Occipital lobe (tissue), 2 donors: ENCODE results near the gene BEST3. TPM values are rescaled to one million over a fixed set of nuclear protein-coding genes. Genes with fewer than 3 reads are reported as not detected.
"Not testable (repeated sequence)": the region's sequence is repeated elsewhere in the genome, so short reads cannot be mapped to it uniquely, and the experiment has no call there.

Experiments
- DNase-seq: peaks from one replicate; lab custom pipeline; 2025; lab: John Stamatoyannopoulos, UW
- total RNA-seq: library from RNA; depleted of rRNA; stranded (reverse); fragments of >200 nt; gene quantifications from one replicate; pipeline ENCODE4 v1.2.3, GENCODE V29; 2014

The BEST3 gene
- total RNA-seq, 1 donor from 2014 or later: 0.78 TPM

DNA sequence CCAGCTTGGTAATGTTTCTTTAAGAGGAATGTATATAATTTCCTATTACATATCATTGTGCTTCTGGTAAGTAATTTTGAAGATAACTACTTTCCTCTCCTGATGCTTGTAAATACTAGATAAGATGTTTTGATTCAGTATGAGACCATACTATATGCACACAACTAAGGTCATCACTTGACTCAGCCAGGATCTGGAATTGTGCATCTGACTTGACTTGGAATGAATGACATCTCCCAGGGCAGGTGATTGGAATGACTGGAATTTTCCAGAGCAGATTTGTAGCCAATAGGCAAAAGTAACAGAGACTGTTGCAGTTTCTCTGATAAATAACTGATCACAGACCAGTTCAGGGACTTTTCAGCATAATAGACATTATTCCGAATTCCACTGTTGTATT, 11.1 kb downstream of the BEST3 start:
- DNase-seq: no peak

DNA sequence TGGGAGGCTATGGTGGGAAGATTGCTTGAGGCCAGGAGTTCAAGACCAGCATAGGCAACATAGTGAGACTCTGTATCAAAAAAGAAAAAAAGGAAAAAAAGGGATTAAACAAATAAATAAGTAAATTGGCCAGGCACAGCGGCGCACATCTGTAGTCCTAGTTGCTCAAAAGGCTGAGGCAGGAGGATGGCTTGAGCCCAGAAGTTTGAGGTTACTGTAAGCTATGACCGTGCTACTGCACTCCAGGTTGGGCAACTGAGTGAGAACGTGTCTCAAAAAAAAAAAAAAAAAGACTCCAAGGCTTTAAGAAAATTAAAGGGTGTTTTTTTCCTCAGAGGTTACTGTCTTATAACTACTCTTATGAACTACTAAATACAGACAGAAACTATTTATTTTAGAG, 11.7 kb downstream of the BEST3 start:
- no peak for DNase-seq

DNA sequence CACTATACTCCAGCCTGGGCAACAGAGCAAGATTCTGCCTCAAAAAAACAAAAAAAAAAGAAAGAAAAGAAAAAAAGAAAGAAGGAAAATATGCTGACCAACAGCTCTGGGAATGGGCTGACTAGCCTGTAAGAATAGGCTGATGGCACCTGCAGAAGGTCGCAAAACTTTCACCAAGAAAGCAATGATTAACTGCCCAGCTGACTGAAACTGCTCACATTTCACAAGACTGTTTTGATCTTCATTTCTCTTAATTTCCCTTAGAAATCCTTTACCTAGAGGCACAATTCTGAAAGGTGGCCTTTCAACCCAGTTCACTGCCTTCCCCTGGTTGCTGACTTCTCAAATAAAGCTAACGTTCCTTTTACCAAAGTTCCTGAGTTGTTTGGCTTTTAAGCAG, 12.4 kb downstream of the BEST3 start:
- no peak for DNase-seq

DNA sequence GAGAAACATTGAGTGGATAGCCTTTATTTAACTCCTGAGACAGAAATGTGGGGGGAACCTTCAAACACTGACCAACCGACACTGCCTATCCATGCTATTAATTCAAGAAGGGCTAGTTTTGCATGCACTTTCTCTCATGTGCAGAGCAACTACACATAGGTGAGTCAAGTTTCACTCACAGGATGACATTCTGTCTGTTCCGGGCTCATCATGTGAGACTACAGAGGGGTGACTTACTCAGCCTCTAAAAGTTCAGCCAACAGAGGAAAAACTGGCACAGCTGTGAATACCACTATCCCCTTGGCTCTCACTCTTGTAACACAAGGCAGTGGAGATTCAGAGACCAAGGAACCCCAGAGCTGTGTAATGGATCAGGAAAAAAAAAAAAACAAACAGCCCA, 13.3 kb downstream of the BEST3 start:
- DNase-seq: no peak

DNA sequence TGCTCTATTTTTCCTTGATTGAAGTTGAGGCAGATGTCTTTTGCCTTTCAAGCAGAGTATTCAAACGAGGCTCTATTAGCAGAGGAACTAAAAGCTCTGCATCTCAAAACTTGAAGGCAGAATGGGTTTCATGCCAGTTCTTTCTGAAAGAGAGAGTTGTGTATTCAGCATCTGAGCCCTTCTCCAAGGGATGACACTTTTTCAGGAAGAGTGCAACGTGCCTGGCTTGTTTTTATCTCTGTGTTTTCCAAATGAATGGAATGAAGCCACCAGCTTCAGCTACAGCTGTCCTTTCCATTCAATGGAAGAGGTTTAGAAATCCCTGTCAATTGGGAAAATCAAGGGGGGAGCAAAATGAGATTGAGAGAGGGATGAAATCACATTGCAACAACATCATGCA, 14.6 kb downstream of the BEST3 start:
- no peak for DNase-seq

DNA sequence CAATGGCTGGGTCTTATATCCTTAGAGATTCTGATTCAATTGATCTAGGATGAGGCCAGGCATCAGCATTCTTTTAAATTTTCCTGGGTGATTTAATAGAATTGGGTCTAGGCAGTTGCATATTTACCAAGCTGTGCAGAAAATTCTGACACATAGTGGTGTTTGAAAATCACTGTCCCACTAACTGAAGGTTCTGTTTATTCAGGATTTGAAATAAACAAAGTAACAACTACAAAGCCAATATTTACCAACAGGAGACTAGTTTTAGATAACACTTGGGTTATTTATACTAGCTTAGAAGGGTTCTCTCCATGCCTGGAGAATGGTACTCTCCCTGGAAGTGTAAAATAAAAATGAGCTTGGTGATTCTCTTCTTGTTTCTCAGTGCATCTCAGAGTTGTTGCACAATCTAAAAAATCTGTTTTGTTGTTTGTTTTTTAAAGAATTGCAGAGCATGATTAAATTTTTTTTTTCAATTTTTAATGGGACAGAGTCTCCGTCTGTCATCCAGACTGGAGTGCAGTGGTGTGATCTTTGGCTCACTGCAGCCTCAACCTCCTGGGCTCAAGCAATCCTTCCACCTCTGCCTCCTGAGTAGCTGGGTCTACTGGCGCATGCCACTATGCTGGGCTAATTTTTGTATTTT, 16.9 kb downstream of the BEST3 start:
- DNase-seq: no peak

DNA sequence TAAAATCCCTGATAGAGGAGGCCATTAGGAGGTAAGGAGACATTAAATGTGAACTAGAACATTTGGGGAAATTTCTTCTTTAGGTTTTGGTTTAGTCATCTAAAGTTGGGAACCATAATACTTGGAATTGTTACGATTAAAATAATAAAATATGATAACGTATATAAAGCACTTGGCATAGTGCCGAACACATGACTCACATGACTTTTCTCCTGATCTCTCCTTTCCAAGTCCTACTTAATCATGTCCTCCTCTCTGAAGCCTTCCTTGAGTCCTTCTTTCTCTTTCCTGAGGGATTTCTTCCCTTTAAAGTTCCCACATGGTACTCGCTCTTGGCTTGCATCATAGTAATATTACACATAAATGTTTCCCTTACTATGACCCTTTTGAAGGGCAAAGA, 20.0 kb downstream of the BEST3 start:
- DNase-seq: no peak

DNA sequence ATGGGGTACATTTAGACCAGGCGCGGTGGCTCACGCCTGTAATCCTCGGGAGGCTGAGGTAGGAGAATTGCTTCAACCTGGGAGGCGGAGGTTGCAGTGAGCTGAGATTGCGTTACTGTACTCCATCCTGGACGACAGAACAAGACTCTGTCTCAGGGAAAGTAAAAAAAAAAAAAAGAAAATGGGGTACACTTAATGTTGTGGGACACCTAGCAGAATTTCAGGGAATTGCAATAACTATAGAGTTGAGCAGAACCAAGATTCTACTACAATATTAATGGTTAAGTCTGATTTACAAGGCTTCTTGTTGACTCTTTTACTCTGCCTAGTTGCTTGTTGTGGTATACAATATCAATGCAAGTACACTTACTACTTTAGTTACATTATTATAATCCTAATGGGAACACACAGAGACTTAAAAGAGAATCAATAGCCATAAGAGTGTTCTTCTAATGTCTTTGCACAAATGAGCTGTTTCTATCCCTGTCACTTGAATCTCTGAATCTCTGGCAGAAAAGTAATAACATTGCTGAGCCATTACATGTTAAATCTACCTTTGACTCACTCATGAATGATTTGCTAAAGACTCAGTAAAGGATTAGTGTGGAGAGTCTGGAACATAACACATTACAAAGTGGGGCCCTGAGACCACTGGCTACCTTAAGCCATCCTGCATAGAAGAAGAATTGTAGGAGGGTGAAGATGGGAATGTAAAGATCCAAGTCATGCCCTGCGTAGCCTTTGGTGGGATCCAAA, 22.7 kb downstream of the BEST3 start:
- no peak for DNase-seq

DNA sequence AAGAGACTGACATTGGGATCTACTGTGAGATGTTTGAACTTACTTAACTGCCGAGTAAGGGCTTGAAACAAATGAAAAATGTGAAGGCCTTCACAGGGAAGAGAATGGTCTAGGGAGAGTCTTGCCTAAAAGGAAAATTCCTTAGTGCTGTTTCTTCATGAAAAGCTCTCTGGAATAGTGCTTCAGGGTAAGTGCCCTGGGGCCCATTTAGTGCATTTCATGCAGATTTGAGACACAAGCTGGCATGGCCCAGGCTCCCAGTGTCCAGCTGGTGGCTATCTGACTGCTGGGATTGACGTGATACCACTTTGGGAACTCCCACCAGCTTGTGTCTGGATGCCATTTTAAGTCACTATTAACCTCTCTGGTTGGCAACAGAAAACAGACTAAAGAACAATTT, 26.9 kb downstream of the BEST3 start:
- no peak for DNase-seq

DNA sequence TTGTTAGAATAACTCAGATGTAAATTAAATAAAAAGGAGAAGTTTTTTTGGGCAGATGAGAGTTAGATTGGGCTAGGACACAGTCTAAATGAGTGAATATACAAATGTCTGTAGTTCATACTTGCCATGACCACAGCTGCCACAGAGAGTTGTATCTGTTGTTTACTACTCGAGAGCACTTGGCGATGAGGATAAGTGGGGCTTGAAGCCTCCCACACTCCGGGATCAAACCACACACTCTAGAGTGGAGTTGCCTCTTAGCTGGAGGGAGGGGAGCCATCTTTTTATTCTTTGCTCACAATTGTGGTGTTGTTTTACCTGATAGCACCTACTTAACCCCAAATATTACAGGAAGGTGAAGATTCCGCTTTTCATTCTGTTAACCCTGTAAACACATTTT, 27.5 kb downstream of the BEST3 start:
- no peak for DNase-seq

DNA sequence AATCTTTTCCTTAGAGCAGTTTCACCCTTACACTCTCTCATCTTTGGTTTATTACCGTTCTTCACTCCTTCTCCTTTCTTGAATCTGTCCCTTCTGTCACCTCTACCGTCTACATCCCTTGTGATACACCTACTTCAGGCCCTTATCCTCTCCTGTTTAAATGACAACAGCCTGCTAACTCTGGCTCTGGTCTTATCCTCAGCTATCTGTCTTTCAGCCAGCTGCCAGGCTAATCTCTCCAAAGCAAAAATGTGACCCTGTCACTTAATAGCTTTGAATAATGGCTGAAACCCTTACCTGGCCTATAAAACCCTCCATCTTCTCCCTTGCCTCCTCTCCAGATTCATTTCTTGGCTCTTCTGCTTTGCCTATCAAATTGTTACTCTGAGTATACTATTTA, 32.3 kb downstream of the BEST3 start:
- no peak for DNase-seq

DNA sequence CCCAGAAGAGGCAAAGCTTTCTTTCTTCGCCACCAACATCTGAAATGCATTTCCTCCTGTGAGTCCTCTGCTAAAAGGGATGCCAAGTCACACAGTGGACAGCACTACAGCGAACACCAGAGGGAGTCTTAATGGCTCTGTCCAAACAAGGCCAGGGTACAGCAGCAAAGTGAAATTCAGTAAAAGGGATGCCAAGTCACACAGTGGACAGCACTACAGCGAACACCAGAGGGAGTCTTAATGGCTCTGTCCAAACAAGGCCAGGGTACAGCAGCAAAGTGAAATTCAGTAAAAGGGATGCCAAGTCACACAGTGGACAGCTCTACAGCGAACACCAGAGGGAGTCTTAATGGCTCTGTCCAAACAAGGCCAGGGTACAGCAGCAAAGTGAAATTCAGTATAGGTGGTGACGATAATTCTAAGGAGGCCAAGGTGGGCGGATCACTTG, 34.1 kb downstream of the BEST3 start:
- DNase-seq: not testable (repeated sequence)

DNA sequence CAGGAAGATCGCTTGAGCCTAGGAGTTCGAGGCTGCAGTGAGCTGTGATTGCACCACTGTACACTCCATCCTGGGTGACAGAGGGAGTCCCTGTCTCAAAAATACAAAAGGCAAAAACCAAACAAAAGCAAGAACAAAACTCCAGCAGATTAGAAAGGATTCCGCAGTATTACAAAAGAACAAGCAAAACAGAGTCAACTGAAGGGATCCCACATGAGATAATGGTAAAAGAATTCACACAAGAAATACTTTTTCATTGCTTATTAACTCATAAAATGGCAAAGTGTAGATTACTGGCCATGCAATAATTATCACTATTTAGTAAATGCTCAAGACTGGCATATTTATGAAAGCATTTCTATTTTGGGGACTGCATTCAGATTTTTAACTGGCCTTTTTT, 35.4 kb downstream of the BEST3 start:
- DNase-seq: no peak

DNA sequence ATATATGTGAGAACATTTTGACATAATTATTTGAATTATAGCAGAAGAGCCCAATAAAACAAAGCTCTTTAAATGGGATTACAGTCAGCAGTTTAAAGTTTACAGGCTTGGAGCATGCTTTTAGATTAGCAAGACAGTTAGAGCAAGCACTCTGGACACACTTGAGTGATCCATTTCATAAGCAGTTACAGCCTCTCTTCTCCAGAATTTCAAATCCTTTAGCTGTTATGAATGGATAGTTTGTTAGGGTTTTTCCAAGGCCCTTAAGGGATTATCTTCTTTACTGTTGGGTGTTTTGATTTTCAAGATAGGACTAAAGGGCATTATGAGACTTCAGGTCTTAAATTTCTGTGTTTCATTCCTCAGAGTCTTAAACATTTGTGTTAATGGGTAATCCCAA, 36.3 kb downstream of the BEST3 start:
- no peak for DNase-seq

DNA sequence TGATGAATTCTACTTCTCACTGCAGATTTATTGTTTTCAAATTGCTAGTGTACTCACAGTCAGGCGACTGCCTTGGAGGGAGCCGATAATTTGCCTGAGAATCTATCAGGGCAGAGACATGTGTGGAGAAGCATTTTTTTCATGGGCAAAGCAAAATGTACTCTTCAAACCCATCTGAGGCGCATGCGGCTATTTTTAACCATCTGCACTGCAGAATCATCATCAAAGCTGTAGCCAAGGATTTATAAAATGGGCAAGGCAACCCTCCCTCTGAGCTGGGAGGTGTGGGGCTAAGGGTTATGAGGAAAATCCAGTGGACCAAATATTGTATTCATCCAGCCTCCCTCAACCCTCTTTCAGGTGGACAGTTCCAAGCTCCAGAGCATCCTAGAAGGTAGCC, 37.7 kb downstream of the BEST3 start:
- no peak for DNase-seq

DNA sequence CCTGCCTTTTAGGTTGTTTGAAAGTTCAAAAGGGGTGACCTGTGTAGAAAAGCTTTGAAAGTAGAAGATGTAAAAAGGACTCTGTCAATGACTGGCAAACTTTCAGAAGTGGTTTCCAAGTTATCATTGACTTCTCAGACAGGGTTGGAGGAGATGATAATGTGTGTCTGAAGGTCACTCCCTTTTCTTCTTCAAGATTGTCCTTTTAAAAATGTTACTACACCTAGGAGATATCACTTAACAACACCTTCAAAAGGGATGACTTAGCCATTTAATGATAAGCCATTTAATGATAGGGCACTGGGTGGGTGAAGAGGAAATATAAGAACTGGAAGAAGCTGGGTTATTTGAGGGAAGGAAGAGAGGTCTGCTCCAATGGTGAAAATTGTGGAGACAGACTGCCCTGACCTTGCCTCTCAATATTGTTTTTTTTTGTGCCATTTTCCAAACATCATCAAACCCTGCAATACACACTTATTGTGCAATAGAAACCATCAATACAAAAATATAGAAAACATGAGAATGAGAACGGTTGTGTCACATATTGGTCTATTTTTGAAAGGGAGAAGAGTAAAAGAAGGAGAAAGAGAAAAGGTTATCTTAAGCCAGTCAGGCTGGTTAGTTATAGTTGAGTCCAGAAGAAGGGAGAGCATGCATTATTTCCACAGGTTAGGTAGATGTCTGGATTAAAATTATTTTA, 38.8 kb downstream of the BEST3 start:
- DNase-seq: no peak

DNA sequence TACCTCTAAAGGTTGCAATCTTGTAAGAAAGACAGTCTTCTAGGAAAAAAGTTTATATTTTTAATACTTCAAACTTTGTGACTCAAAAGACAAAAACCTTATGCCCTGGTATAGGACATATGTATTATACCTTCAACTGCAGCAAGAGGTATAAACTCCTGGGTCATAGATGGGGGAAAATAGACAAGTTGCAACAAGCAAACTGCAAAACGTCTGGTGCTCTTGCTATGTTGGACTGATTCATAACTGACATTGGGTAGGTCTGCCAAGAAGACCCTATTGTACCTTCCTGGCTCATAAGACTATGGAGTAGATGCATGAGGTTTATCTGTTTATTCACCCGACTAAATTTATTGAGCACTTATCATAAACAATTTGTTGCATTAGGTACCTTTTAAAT, 40.9 kb downstream of the BEST3 start:
- DNase-seq: no peak

DNA sequence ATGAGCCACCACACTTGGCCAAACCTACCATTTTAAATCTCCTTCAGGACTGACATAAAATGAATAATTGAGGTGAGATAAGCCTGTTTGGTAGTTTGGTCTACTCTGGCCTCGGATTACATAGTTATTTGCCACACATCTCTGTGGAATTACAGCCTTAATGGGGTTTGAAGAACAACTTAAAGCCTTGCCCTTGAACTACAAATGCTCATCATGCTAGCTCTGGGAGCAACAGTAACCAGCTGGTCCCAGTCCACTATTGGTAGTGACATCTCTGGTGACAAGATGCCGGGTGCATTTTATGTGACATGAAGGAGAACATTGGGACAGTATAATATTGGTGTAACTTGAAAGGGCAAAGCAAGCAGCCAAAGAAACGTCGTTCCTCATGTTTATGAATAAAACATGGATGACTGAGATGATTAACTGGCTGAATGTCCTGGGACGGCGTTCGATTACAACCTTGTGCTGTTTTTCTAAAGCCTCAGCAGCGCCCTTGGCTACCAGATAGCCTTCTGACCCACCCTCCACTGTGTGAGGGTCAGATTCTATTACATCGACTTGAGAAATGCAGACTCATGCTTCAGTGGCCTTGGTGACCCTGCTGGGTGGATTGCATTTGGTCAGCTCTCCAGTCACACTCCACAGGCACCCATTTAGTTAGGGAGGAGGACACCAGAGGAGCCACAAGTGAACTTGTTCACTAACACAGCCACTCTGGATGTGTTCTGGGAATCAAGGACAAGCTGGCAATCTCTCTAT, 41.5 kb downstream of the BEST3 start:
- no peak for DNase-seq

DNA sequence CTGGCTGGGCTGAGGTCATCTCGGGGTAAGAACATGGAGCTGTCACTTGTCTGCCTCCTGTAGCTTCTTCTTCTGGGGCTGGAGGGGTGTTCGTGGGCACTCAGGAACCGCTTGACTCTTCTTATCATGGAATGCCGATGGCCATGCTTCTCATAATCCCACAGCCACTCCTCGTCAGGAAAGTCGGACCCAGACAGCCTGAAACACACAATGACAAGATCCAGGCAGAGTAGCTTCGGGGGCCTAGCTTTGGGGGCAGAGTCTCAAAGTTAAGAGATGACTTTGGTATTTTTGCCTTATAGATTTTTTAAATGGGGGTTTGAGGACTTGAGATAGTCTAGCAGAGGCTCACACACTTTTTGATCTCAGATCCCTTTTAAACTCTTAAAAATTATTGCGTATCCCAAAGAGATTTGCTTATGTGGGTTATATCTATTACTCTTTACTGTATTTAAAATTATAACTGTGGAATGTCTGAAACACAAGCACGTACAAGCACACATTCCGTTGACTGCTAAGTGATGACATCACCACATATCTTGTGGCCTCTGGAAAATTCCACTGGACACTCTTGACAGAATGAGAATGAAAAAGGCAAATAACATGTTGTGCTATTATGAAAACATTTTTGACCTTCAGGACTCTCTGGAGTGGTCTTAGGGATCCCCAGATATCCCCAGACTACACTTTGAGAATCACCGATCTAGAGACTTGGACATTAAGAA, 43.3 kb downstream of the BEST3 start:
- no peak for DNase-seq

DNA sequence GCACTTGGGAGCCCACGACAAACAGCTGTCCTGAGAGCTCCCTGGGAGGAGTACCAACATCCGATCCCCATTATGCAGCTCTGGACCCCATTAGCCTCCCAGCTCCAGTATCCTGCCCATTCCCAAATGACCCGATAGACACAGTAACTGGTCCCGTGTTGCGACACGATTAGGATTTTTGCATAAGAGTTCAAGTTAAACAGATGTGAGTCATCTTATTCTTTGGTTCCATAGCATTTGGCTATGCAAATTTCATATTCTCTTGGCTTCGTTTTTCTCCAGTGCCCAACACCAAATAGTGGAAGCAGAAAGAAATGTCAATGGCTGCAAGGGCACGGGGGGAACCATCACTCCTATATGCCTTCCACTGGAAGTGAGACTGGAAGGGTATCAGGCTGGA, 45.4 kb downstream of the BEST3 start:
- DNase-seq: no peak

DNA sequence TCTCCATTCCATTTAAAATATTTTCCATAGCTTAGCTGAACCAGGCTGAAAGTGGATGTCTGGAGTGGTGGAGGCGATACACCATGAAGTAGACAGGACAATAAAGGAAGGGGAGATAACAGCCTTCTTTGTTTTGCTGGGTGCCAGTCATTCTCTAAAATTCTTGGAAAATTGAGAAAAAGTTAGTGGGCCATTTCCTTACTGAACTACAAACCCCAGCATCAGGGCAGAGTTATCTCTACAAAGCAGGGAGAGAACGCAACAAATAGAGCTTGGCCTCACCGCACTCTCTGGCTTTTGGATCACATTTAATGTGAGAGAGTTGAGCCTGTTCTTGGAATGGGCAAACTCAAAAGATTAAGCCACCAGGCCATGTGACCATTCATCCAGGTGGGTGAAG, 47.2 kb downstream of the BEST3 start:
- DNase-seq: no peak
